Putamen (tissue), 1 donor: Measurements from ENCODE around the gene FAM136A.
"Not testable (repeated sequence)": the region's sequence is repeated elsewhere in the genome, so short reads cannot be mapped to it uniquely, and the experiment has no call there.

Experiments used
- DNase-seq: peaks from one replicate; pipeline ENCODE4 v3.0.0-alpha.2; 2016; ENCODE audit warnings: low spot score

Gene FAM136A

GRCh38 chr2:70301344-70302194, at the start of gene FAM136A:
TSS of gene FAM136A (minus strand) at chr2:70302067. CDS start at chr2:70302011, 56 bp downstream.
- DNase-seq = peak; percentile 66

- DNase-seq = no peak
Measured at GRCh38 chr2:70349921-70350685, 48.2 kb upstream of the FAM136A start.

DNA sequence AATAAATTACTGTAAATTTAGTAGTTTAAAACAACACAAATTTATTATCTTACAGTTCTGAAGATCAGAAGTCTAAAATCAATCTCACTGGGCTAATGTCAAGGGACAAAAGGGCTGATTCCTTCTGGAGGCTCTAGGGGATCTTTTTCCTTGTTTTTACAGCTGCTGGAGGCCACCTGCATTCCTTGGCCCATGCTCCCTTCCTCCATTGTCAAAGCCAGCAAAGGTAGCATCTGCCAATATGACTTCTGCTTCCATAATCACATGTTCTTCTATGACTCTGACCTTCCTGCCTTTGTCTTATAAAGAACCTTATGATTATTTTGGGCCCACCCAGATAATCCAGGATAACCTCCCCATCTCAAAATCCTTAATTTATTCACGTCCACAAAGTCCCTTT, 46.0 kb upstream of the FAM136A start:
- DNase-seq = no peak

GRCh38 chr2:70344195-70344594, 42.3 kb upstream of the FAM136A start:
- DNase-seq = no peak

DNA sequence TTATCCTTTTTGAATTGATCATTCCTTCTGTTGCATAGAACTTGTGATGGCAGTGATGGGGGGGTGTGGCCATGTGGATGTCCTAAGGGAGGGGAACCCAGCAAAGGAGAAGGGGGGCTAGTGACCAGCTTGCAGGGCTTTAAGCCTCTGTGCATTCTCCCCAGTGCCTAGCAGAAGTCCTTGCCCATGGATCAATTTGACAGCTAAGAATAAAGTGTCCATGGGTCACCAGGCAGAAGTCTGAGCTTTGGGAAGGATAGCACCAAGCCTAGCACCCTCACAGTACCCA, 39.6 kb upstream of the FAM136A start:
- no peak for DNase-seq

- peak; percentile 34 for DNase-seq
Measured at GRCh38 chr2:70340761-70341476, 39.1 kb upstream of the FAM136A start.

DNA sequence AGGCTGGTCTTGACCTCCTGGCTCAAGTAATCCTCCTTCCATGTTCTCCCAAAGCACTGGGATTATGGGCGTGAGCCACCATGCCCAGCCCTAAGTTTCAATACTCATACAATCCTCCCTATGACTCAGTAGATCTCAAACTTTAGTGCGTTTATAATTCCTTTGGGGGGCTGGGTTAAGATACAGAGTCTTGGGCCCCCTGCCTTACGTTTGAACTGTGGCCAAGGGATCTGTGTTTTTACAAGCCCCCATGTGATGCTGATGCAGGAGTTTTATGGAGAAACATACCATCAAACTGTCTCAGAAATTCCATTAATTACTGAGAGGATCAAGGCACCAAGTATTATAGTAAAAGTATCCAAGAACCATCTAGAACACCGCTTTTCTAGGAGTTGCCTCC, 38.2 kb upstream of the FAM136A start:
- no peak for DNase-seq

DNA sequence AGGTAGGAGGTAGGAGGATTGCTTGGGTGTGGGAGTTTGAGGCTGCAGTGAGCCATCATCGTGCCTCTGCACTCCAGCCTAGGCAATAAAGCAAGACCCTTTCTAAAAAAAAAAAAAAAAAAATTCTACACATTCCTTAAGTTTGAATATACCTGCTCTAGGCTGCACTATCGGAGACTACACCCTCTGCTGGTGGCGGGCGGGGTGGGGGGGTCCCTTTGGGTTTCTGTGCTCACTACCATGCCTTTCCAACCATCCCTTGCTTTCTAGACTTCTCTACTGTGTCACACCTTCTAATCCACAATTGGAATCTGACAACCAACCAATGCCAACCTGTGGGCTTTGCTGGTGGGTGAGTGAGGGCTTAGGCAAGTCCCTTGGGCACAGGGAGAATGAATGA, 34.7 kb upstream of the FAM136A start:
- no peak for DNase-seq

DNA sequence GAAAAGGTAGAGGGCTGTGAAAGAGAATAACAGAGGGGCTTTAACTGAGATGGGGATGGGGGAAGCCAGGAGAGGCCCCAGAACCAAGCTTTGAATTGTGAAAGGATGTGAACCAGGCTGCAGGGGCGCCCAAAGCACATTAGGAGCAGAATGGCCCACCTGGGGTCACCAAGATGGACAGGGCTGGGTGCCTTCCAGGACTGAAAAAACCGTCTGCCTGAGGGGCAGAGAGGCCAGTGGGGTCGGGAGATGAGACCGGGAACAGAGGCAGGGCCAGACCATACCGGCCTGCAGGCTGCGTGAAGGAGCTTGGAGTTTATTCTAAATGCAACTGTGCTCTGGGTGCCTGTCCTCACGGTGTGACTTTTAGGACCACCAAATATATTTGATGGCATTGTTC, 29.1 kb upstream of the FAM136A start:
- no peak for DNase-seq

- DNase-seq = no peak
Measured at GRCh38 chr2:70330476-70330875, 28.6 kb upstream of the FAM136A start.

- DNase-seq = no peak
Measured at GRCh38 chr2:70328921-70329561, 27.2 kb upstream of the FAM136A start.

- DNase-seq = no peak
Measured at GRCh38 chr2:70325875-70326274, 24.0 kb upstream of the FAM136A start.

GRCh38 chr2:70322518-70322917, 20.7 kb upstream of the FAM136A start:
- DNase-seq = no peak

DNA sequence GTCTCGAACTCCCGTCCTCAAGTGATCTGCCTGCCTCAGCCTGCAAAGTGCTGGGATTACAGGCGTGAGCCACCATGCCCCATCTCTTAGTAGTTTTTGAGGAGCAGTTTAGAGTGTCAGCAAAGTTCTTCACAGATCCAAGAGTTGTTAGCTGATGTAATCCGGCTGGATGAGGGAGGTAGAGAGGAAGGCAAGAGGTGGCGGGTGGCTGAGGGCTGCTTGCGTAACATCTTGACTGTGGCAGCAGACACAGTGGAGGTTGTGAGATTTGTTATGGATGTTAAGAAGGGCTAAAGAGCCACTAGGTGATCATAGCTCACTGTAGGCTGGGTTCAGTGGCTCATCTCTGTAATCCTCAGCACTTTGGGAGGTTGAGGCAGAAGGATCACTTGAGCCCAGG, 19.5 kb upstream of the FAM136A start:
- no peak for DNase-seq

DNA sequence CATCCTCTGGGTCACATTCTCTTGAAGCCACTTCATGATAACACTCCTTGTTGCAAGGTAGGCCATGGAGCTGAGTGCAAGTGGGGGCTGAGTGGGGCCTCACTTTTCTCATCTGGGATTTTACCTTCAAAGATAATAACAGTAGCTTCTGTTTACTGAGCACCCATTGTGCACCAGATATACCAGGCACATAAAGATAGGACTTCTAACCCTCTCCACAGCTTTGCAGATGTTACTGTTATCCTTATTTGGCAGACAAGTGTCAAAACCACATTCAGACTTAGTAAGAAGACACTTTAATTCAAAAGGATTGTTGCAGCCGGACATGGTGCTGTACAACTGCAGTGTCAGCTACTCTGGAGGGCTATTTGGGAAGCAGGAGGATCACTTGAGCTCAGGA, 12.8 kb upstream of the FAM136A start:
- DNase-seq = no peak

DNA sequence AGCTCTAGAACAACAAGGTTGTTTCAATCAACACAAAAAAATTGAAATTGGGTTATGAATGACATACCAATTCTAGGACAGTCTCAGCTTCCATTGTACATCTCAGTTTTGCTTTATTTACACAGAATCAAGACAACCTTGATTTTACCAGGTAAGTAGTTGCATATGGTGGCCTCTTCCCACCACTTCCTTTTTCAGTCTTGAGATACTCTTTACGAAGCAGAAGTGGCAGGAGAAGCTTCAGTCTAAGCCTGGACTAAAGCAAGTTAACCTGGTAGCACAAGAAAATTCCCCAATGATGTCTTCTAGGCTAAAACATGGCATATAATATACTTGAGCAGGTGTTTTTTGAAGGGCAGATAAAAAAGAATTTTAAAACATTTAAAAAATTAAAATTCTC, 10.7 kb upstream of the FAM136A start:
- DNase-seq = no peak

DNA sequence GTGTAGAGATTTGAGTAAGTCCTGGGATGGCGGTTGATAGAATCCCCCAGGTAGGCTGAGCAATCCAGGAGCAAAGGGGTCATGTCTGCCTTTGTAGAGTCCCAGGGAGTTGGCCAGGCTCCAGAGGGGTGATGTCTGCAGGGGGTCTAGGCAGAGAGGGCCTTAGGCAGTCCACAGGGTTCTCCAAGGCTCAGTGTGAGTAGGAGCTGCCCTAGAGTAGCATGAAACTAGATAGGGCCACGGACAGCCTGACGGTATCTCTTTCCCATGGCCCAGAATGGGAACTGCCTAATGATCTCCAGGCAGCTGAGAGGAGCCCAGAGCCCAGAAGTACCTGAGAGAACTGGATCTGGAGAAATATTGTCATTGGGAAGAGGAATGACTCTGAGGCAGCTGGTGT, 9.0 kb upstream of the FAM136A start:
- DNase-seq = no peak

GRCh38 chr2:70305531-70305930, 3.7 kb upstream of the FAM136A start:
- no peak for DNase-seq

DNA sequence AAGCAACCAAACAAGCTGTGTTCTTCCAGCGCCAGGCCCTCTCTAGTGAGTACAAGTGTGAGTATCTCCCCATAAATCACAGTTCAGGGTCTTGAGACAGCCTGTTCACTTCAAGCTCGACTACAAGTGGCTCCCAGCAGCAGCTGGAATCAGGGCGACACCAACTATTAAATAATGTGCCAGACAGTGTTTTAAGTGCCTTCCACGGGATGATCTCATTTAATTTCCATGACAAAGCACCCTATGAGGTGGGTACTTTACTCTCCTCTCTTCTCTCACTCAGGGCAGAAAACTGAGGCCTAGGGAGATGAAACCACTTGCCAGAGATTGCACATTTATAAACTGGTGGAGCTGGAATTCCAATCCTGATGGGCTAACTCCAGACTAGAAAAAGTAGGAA, 2.6 kb upstream of the FAM136A start:
- DNase-seq = no peak

DNA sequence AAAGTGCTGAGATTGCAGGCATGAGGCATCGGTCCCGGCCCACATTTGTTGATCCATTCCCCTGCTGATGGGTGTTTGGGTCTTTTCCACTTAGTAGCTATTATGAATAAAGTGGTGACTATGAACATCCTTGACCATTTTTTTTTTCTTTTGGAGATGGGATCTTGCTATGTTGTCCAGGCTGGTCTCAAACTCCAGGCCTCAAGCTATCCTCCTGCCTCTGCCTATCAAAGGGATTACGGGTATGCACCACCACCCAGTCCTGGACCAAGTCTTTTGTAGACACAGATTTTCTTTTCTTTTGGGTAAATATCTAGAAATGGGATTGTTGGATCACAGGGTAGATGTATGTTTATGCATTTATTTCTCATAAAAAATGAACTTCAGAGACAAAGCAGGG, 1.3 kb upstream of the FAM136A start:
- no peak for DNase-seq

- DNase-seq = not testable (repeated sequence)
Measured at GRCh38 chr2:70302195-70302546, 304 bp upstream of the FAM136A start.

GRCh38 chr2:70300771-70301343, 1.0 kb downstream of the FAM136A start:
- no peak for DNase-seq
